Adipocyte (in vitro differentiated cells): ENCODE measurements around the gene DMD.
"Not testable (repeated sequence)": the region's sequence is repeated elsewhere in the genome, so short reads cannot be mapped to it uniquely, and the experiment has no call there.

Experiments
- DNase-seq: peaks from one replicate; pipeline ENCODE4 v3.0.0-alpha.2; 2015; ENCODE audit warnings: low read depth
- H3K27me3 ChIP-seq: replicated peaks from 2 replicates; pipeline ENCODE4 v1.7.0; 2013; ENCODE audit warnings: mild to moderate bottlenecking, low read length, moderate library complexity; ENCODE audit not compliant: control insufficient read depth, insufficient read depth
- H3K36me3 ChIP-seq: 2 replicates; pipeline ENCODE4 v1.7.0; 2013; ENCODE audit warnings: low read length, mild to moderate bottlenecking, moderate library complexity; ENCODE audit not compliant: control insufficient read depth, insufficient read depth, severe bottlenecking
- H3K4me1 ChIP-seq: 2 replicates; pipeline ENCODE4 v1.7.0; 2013; ENCODE audit warnings: mild to moderate bottlenecking, low read length, moderate library complexity; ENCODE audit not compliant: control insufficient read depth, insufficient read depth
- H3K4me3 ChIP-seq: 2 replicates; pipeline ENCODE4 v1.7.0; 2013; ENCODE audit warnings: mild to moderate bottlenecking, low read length, moderate library complexity
- H3K9ac ChIP-seq: 2 replicates; pipeline ENCODE4 v1.7.0; 2013; ENCODE audit warnings: mild to moderate bottlenecking, low read length, moderate library complexity
- H3K9me3 ChIP-seq: 2 replicates; pipeline ENCODE4 v1.7.0; 2013; ENCODE audit warnings: mild to moderate bottlenecking, low read length, moderate library complexity; ENCODE audit not compliant: control insufficient read depth

DMD gene

DNA sequence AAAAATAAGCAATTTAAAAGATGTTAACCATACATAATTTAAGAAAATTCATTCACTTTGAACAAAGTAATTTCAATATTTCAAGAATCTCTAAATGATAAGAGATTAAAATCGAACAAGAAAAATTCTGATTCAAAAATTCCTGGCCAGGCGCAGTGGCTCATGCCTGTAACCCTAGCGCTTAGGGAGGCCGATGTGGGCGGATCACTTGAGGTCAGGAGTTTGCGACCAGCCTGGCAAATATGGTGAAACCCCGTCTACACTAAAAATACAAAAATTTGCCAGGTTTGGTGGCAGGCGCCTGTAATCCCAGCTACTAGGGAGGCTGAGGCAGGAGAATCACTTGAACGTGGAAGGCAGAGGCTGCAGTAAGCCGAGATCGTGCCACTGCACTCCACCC lies 1279.0 kb downstream of the DMD start:
- not testable (repeated sequence) for H3K36me3 ChIP-seq, H3K27me3 ChIP-seq, H3K4me3 ChIP-seq, H3K9ac ChIP-seq, DNase-seq, H3K4me1 ChIP-seq, H3K9me3 ChIP-seq

DNA sequence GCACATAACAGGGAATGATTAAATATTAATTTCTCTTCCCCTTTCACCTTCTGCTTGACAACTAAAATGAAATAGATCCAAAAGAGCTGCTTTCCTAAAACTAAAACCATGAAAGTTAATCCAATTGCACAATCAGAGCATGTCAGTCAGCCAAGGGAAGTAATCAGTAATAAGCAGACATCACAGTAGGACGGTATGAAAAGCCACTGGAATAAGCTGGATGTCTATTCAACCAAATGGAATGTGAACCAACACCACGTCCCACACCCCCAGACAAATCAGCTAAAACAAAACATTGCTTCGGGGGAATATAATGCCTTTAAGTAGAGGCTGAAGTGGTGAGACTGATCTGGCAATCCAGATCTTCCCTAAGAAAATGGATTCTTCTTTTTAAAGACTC lies 1280.1 kb downstream of the DMD start:
- Histone ChIP-seq H3K9ac (no peak overlapping the region), H3K4me3 (no peak overlapping the region), H3K36me3 (no peaks in the 10 kb centered on the region), H3K4me1 (peaks cover 4% of the 10 kb centered on the region), H3K9me3 (no peaks in the 10 kb centered on the region), H3K27me3 (no peaks in the 10 kb centered on the region)
- peak; percentile 0 for DNase-seq

DNA sequence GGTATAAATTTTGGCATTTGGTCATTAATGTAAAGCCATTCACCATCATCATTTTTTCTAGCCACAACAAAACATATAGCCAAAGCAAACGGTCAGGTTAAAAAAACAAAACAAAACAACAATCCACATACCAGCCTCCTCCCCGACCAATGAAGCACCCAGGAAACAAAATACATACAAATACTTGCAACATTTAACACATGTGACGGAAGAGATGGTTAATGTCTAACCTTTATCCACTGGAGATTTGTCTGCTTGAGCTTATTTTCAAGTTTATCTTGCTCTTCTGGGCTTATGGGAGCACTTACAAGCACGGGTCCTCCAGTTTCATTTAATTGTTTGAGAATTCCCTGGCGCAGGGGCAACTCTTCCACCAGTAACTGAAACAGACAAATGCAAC lies 1282.0 kb downstream of the DMD start:
- Histone ChIP-seq H3K4me1 (peaks cover 4% of the 10 kb centered on the region), H3K4me3 (no peak overlapping the region), H3K27me3 (no peaks in the 10 kb centered on the region), H3K9ac (no peak overlapping the region), H3K36me3 (no peaks in the 10 kb centered on the region), H3K9me3 (no peaks in the 10 kb centered on the region)
- no peak for DNase-seq

DNA sequence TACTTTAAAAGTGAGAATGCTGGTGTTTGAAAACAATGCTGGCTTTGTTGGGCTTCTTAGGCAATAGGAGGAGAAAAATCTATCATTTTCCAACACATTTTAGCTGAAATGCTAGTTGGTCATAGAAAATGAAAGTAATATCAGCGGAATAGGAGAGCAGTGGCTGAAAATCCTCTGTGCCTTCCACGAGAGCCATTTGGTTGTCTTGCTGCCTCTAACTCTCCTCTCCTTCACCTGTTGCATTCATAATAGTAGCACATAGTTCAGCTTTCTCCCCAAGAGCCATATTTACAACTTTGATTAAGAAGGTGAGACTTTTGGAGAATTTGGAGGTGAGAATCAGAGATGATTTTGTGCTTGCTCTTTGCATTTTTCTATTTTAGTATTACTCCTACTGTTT lies 1290.1 kb downstream of the DMD start:
- Histone ChIP-seq H3K9ac (no peak overlapping the region), H3K27me3 (no peaks in the 10 kb centered on the region), H3K36me3 (no peaks in the 10 kb centered on the region), H3K4me3 (peak overlapping the region; percentile 44), H3K4me1 (no peaks in the 10 kb centered on the region), H3K9me3 (no peaks in the 10 kb centered on the region)
- no peak for DNase-seq

DNA sequence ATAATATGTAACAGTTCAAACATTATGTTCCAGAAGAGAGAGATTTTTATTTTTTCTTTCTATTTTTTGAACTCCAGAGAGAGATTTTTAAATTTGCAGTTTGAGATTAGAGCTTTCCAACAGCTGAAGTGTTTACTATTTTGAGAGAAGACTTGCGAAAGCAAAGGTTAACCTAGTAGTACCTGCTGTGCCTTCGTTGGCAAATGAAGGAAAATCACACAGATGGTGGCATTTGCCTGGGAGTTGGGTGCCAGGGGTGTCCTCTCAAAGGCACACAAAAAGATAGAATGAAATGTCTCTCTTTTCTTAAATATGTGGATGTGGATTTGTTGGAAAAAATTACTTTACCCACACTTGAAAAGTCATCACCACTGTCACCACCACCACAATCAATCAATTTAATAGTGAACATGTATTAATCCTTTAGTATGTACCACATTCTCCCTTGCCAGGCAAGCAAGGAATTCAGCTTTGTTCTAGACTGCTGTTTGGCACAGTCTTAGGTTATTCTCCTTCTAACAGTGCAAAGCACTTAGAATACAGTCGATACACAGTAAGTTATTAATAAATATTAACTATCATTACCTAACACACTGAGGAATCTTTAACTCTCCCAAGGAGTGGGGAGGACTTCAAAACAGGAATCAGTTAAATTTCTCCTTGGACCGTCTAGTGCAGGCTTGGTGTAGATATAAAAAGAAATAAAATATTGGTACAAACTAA lies 1301.3 kb downstream of the DMD start:
- Histone ChIP-seq H3K36me3 (no peaks in the 10 kb centered on the region), H3K27me3 (no peaks in the 10 kb centered on the region)
- no peak for DNase-seq

DNA sequence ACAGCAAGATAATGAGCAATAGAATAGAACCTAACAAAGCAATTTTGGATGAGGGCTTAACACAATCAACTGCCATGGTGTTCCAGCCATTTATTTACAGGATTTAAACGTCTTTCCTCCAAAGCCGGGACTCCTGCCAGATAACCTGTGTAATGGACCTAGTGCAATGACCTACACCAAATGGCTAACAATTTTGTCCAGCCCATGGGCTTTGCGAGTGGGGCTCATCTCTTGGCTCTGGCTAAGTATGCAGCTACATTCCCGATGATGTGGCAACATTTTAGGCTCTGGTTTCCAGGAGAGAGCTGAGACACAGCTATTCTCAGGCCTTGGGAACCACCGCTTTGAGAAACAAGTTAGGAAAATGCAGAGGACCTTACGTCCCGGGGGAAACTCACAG lies 1317.2 kb downstream of the DMD start:
- Histone ChIP-seq H3K9ac (no peak overlapping the region), H3K9me3 (no peaks in the 10 kb centered on the region), H3K36me3 (no peaks in the 10 kb centered on the region), H3K4me1 (no peaks in the 10 kb centered on the region), H3K4me3 (no peak overlapping the region), H3K27me3 (no peaks in the 10 kb centered on the region)
- no peak for DNase-seq

More for the DNA sequence above, 1301.3 kb downstream of the DMD start:
- H3K4me1 ChIP-seq, result no peaks in the 10 kb centered on the region
- H3K9ac ChIP-seq, result no peak overlapping the region
- no peak overlapping the region for H3K4me3 ChIP-seq
- H3K9me3 ChIP-seq, result peaks cover 6% of the 10 kb centered on the region

DNA sequence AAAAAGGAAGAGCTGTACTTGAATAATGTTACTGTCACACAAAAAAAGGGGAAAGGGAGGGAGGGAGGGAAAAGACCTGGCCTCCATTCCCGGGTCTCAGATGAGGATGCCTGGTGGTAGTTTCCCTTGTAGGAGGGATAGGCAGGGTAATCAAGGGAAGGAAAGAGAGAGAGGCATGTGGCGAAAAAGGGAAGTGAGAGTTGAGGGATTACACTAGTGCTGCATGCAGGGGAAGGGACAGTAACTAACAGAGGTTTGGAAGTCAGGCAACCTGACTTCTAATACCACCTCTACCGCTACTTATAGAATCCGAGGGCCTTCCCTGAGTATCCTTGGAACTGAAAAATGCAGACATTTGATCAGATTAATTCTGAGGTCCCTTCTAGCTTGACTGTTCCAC lies 1317.8 kb downstream of the DMD start:
- no peaks in the 10 kb centered on the region for H3K4me1 ChIP-seq
- H3K4me3 ChIP-seq, result no peak overlapping the region
- no peaks in the 10 kb centered on the region for H3K36me3 ChIP-seq
- H3K9me3 ChIP-seq, result no peaks in the 10 kb centered on the region
- DNase-seq, result no peak
- H3K9ac ChIP-seq, result no peak overlapping the region
- no peaks in the 10 kb centered on the region for H3K27me3 ChIP-seq

DNA sequence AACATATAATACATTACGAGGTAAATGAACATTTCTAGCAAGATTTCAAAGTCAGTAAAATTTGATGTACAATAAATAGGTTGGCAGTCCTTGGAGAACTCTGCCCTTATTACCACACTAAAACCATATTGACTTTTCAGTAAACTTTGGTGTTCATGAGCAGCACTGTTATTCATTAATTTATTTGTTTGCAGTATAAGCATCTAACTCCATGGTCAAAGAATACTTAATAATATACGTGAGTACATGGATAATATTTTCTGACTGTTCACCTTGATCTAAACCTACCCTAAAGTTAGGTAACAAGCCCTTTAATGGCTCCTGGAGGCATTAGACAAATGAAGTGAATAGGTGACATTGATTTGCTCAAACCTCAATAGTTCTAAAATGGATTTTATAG lies 1322.3 kb downstream of the DMD start:
- no peak for DNase-seq
- no peaks in the 10 kb centered on the region for H3K36me3 ChIP-seq
- no peaks in the 10 kb centered on the region for H3K9me3 ChIP-seq
- no peak overlapping the region for H3K4me3 ChIP-seq
- H3K27me3 ChIP-seq, result no peaks in the 10 kb centered on the region
- H3K4me1 ChIP-seq, result no peaks in the 10 kb centered on the region
- H3K9ac ChIP-seq, result no peak overlapping the region

DNA sequence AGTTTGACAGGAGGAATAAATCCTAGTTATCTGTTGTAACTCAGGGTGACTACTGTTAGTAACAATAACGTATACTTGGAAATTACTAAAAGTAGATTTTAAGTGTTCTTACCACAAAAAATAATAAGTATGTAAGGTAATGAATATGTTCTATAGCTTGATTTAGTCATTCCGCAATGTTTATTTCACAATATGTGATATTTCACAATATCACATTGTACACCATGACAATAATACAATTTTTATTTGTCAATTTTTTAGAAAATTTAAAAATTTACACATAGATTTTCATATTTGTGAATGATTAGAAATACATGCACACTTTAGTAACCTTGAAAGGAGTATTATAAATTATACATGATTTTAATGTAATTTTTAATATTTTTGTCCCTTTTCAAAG lies 1326.8 kb downstream of the DMD start:
- Histone ChIP-seq H3K4me1 (no peaks in the 10 kb centered on the region), H3K36me3 (no peaks in the 10 kb centered on the region), H3K27me3 (no peaks in the 10 kb centered on the region), H3K9me3 (no peaks in the 10 kb centered on the region), H3K4me3 (no peak overlapping the region), H3K9ac (no peak overlapping the region)
- no peak for DNase-seq

DNA sequence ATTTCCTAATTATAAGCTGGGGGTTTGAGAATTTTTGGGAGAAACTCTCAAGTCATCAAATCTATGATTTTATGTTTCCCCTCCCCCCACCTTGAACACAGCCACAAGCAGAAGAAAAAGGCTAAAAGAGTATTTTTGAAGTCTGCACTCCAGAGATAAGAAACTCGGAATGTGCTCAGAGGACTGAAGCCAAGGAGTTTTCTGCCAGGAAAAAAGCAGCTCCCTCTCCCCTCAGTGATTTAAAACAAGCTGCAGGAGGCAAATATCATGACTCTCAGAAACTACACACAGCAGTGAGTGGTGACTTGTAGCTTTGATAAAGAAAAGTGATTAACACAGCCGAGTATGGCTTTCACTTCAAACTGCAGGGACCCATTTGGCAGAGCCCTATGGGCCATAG lies 1339.3 kb downstream of the DMD start:
- Histone ChIP-seq H3K4me1 (peaks cover 6% of the 10 kb centered on the region), H3K9ac (peak overlapping the region; percentile 35), H3K9me3 (no peaks in the 10 kb centered on the region), H3K4me3 (peak overlapping the region; percentile 64), H3K36me3 (no peaks in the 10 kb centered on the region), H3K27me3 (no peaks in the 10 kb centered on the region)
- no peak for DNase-seq

DNA sequence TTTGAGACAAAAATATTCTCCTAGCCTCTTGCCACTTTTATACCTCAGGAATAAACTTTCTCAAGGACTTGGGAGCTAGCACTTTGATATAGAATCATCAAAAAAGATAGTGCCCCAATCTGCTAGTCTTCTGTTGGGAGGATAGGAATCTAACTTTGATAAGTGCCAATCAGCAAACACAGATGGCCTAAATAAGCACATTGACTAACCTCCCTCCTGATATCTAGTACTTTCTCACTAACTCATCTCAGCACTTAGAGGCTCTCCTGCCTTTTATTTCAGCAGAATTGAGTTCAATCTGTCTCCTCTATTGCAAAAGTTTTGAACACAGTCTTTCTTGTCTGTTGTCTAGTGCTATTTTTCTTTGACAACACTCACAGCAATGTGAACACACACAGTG lies 1341.1 kb downstream of the DMD start:
- Histone ChIP-seq H3K9me3 (no peaks in the 10 kb centered on the region), H3K4me1 (peaks cover 6% of the 10 kb centered on the region), H3K9ac (no peak overlapping the region), H3K27me3 (no peaks in the 10 kb centered on the region), H3K36me3 (no peaks in the 10 kb centered on the region), H3K4me3 (no peak overlapping the region)
- DNase-seq, result no peak

DNA sequence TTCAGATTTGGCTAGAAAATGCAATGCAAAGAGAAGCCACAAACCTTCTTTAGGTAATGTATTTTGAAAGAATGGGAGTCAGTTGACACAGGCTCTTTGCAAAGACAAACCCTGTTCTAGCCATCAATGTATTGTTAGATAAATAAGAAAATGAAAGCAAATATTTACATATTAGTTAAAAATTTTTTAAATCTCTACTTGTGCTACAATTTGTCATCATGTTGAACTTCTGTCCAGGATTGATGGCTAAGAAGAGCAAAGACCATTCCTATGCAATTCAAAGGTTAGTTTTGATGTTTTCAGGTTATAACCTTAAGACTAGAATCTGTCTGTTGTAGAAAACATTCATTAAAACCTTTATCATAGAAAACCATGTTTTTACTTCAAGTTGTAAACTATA lies 1350.7 kb downstream of the DMD start:
- no peak for DNase-seq
- Histone ChIP-seq H3K9me3 (no peaks in the 10 kb centered on the region), H3K27me3 (no peaks in the 10 kb centered on the region), H3K36me3 (no peaks in the 10 kb centered on the region), H3K9ac (no peak overlapping the region), H3K4me3 (no peak overlapping the region), H3K4me1 (no peaks in the 10 kb centered on the region)
